Neuronal stem cell (in vitro differentiated cells): ENCODE measurements around the gene ZNHIT2.
A peak's percentile ranks its signal among the peaks of the same experiment; 100 is the strongest.

Experiments used
- DNase-seq: peaks from one replicate; pipeline ENCODE4 v3.0.0-alpha.2; 2013; ENCODE audit warnings: low spot score
- H2AFZ ChIP-seq: one replicate; pipeline ENCODE4 v1.6.1; 2013; ENCODE audit warnings: mild to moderate bottlenecking, low read length, inconsistent platforms
- H2AK5ac ChIP-seq: 2 replicates; pipeline ENCODE4 v1.6.1; 2013; ENCODE audit warnings: low read depth, mild to moderate bottlenecking, inconsistent platforms, low read length, moderate library complexity, mixed read lengths
- H2BK120ac ChIP-seq: 2 replicates; pipeline ENCODE4 v1.6.1; 2013; ENCODE audit warnings: low read depth, mild to moderate bottlenecking, inconsistent platforms, low read length, moderate library complexity, mixed read lengths
- H2BK12ac ChIP-seq: one replicate; pipeline ENCODE4 v1.6.1; 2013; ENCODE audit warnings: low read length, inconsistent platforms
- H2BK15ac ChIP-seq: 2 replicates; pipeline ENCODE4 v1.6.1; 2013; ENCODE audit warnings: mild to moderate bottlenecking, low read length, inconsistent platforms, mixed read lengths
- H2BK5ac ChIP-seq: one replicate; pipeline ENCODE4 v1.6.1; 2013; ENCODE audit warnings: inconsistent platforms, mild to moderate bottlenecking, low read length, moderate library complexity
- H3K14ac ChIP-seq: one replicate; pipeline ENCODE4 v1.6.1; 2013; ENCODE audit warnings: low read length, inconsistent platforms
- H3K18ac ChIP-seq: 2 replicates; pipeline ENCODE4 v1.6.1; 2013; ENCODE audit warnings: low read length, inconsistent platforms
- H3K23ac ChIP-seq: 2 replicates; pipeline ENCODE4 v1.6.1; 2013; ENCODE audit warnings: low read depth, mild to moderate bottlenecking, mixed read lengths, low read length, inconsistent platforms; ENCODE audit not compliant: poor library complexity
- H3K27ac ChIP-seq: replicated peaks from 3 replicates; pipeline ENCODE4 v1.5.1; 2013; ENCODE audit warnings: low read length, inconsistent platforms
- H3K27me3 ChIP-seq, 3 experiments: 2 replicates each; pipeline ENCODE4 v1.6.1; 2013; ENCODE audit warnings: low read length in 3 of 3, mild to moderate bottlenecking in 2 of 3, inconsistent platforms in 1 of 3, low read depth in 1 of 3, mixed read lengths in 1 of 3, moderate library complexity in 1 of 3; ENCODE audit not compliant: control insufficient read depth in 3 of 3, insufficient read depth in 3 of 3
- H3K36me3 ChIP-seq, 2 donors: replicated peaks in 1 of 2; 2 replicates each; pipeline ENCODE4 v1.6.1; 2013; ENCODE audit warnings: low read length in 2 of 2; ENCODE audit not compliant: control insufficient read depth in 2 of 2, insufficient read depth in 2 of 2
- H3K4ac ChIP-seq: 2 replicates; pipeline ENCODE4 v1.6.1; 2013; ENCODE audit warnings: inconsistent platforms, mild to moderate bottlenecking, low read length, moderate library complexity
- H3K4me1 ChIP-seq, 2 donors: 1 replicate in 1 of 2; 2 replicates in 1 of 2; pipeline ENCODE4 v1.6.1; 2013; ENCODE audit warnings: low read length in 2 of 2, low read depth in 1 of 2; ENCODE audit not compliant: control insufficient read depth in 2 of 2, insufficient read depth in 1 of 2
- H3K4me2 ChIP-seq: one replicate; pipeline ENCODE4 v1.6.1; 2013; ENCODE audit warnings: mild to moderate bottlenecking, low read length, inconsistent platforms; ENCODE audit not compliant: insufficient read depth, poor library complexity, severe bottlenecking
- H3K4me3 ChIP-seq, 2 donors: 2 replicates each; pipeline ENCODE4 v1.5.1; 2013; ENCODE audit warnings: low read length in 2 of 2, mild to moderate bottlenecking in 2 of 2, inconsistent platforms in 1 of 2, moderate library complexity in 1 of 2
- H3K79me1 ChIP-seq: one replicate; pipeline ENCODE4 v1.6.1; 2013; ENCODE audit warnings: low read depth, mild to moderate bottlenecking, inconsistent platforms, low read length, moderate library complexity
- H3K9ac ChIP-seq: one replicate; pipeline ENCODE4 v1.6.1; 2013; ENCODE audit warnings: mild to moderate bottlenecking, low read depth, low read length, inconsistent platforms; ENCODE audit not compliant: poor library complexity
- H3K9me3 ChIP-seq, 2 donors: replicated peaks in 1 of 2; 2 replicates each; pipeline versions ENCODE3 to v1.6.1; 2013; ENCODE audit warnings: low read length in 2 of 2, mild to moderate bottlenecking in 2 of 2, inconsistent platforms in 1 of 2, low read depth in 1 of 2, mixed read lengths in 1 of 2, moderate library complexity in 1 of 2; ENCODE audit not compliant: control insufficient read depth in 2 of 2, insufficient read depth in 1 of 2
- H4K8ac ChIP-seq: one replicate; pipeline ENCODE4 v1.6.1; 2013; ENCODE audit warnings: low read depth, mild to moderate bottlenecking, inconsistent platforms, low read length, moderate library complexity
- H4K91ac ChIP-seq: one replicate; pipeline ENCODE4 v1.6.1; 2013; ENCODE audit warnings: low read length, low read depth, mild to moderate bottlenecking, inconsistent platforms; ENCODE audit not compliant: poor library complexity
- WGBS, 2 donors: extraction: QIAGEN DNeasy Blood & Tissue Kit; methylation state at CpG; one replicate each; pipeline ENCODE4 v1.1.7; 2013; ENCODE audit warnings: missing lambda C conversion rate in 2 of 2, mixed read lengths in 1 of 2; ENCODE audit not compliant: insufficient read length in 2 of 2, insufficient replicate concordance in 1 of 2; ENCODE audit errors: extremely low coverage in 2 of 2; 5-methylcytosine and 5-hydroxymethylcytosine counted together

Gene ZNHIT2

GRCh38 chr11:65121865-65122696, 4.6 kb upstream of the ZNHIT2 start, which contains the start of the genes FAU and MRPL49:
Gene FAU (minus strand): TSS chr11:65122134. CDS start chr11:65121813, 321 bp downstream.
Gene MRPL49 (plus strand): TSS chr11:65122321. CDS start chr11:65122347, 26 bp downstream.
- Histone ChIP-seq H3K4me1 (peaks cover 3 to 11% of the 10 kb centered on the region in 2 donors), H3K27ac (peak within 1 kb of the TSS; percentile 89), H3K27me3 (no peaks in the 10 kb centered on the region), H3K4me2 (peak within 1 kb of the TSS; percentile 70), H3K36me3 (peaks cover 32 to 70% of the 10 kb centered on the region in 2 donors), H4K8ac (no peak within 1 kb of the TSS), H2BK12ac (no peak within 1 kb of the TSS), H3K9me3 (no peaks in the 10 kb centered on the region), H3K79me1 (peaks cover 6% of the 10 kb centered on the region), H3K23ac (peak within 1 kb of the TSS; percentile 62), H2AFZ (peak within 1 kb of the TSS; percentile 84), H2BK15ac (peak within 1 kb of the TSS; percentile 11), H2BK120ac (no peak within 1 kb of the TSS), H2AK5ac (peak within 1 kb of the TSS; percentile 13), H2BK5ac (no peak within 1 kb of the TSS), H4K91ac (no peak within 1 kb of the TSS), H3K4ac (no peak within 1 kb of the TSS), H3K9ac (peak within 1 kb of the TSS; percentile 97), H3K4me3 (peak within 1 kb of the TSS; percentile 73 to 88), H3K18ac (peak within 1 kb of the TSS; percentile 92), H3K14ac (no peak within 1 kb of the TSS)
- no CpG with 5 or more reads among the region's 64 CpGs for WGBS, 2 donors
- peak; percentile 94 for DNase-seq

DNA sequence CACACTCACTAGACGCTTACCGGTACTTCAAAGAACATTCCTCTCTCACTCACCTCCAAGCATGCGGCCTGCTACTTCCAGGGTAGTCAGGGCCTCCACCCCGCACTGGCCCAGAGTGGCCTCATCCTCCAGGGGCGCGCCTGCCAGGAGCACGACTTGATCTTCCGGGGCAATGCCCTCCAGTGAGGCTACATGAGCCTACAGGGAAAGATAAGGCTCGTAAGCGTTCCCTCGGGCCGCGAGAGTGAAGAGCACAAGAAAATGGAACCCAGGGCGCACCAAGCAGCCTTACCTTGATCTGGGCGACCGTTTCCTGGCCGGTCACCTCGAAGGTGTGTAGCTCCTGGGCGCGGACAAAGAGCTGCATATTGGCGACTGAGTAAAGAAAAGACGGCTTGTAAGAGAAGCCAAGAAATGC, 4.0 kb upstream of the ZNHIT2 start:
- Histone ChIP-seq H3K9ac (peak overlapping the region; percentile 96), H4K91ac (no peak overlapping the region), H4K8ac (no peak overlapping the region), H3K79me1 (peaks cover 7% of the 10 kb centered on the region), H2BK15ac (no peak overlapping the region), H3K14ac (no peak overlapping the region), H2BK120ac (no peak overlapping the region), H3K4ac (no peak overlapping the region), H2AK5ac (peak overlapping the region; percentile 13), H3K36me3 (peaks cover 26 to 64% of the 10 kb centered on the region in 2 donors), H3K27ac (no peak overlapping the region), H2BK5ac (no peak overlapping the region), H3K4me1 (peaks cover 6 to 13% of the 10 kb centered on the region in 2 donors), H3K4me2 (peak overlapping the region; percentile 70), H3K9me3 (no peaks in the 10 kb centered on the region), H3K4me3 (peak overlapping the region; percentile 73 to 84), H2BK12ac (no peak overlapping the region), H3K18ac (no peak overlapping the region), H2AFZ (peak overlapping the region; percentile 80), H3K23ac (no peak overlapping the region), H3K27me3 (no peaks in the 10 kb centered on the region)
- DNase-seq: no peak
- no CpG with 5 or more reads among the region's 22 CpGs for WGBS, 2 donors

GRCh38 chr11:65120831-65121230, 3.3 kb upstream of the ZNHIT2 start:
- DNase-seq: no peak
- H2BK120ac ChIP-seq: no peak overlapping the region
- peaks cover 6 to 14% of the 10 kb centered on the region in 2 donors for H3K4me1 ChIP-seq
- no CpG with 5 or more reads among the region's 3 CpGs for WGBS, 2 donors
- no peak overlapping the region for H2AK5ac ChIP-seq
- no peak overlapping the region for H2BK12ac ChIP-seq
- no peak overlapping the region for H4K8ac ChIP-seq
- peaks cover 23 to 64% of the 10 kb centered on the region in 2 donors for H3K36me3 ChIP-seq
- H2AFZ ChIP-seq: no peak overlapping the region
- no peak overlapping the region for H3K14ac ChIP-seq
- H2BK5ac ChIP-seq: no peak overlapping the region
- H3K18ac ChIP-seq: no peak overlapping the region
- H3K4me3 ChIP-seq: peak overlapping the region in 1 of 2 donors; percentile 73
- no peak overlapping the region for H3K4me2 ChIP-seq
- H2BK15ac ChIP-seq: no peak overlapping the region
- H3K79me1 ChIP-seq: peaks cover 12% of the 10 kb centered on the region
- H3K9ac ChIP-seq: no peak overlapping the region
- H3K27me3 ChIP-seq: no peaks in the 10 kb centered on the region
- no peaks in the 10 kb centered on the region for H3K9me3 ChIP-seq
- H3K23ac ChIP-seq: no peak overlapping the region
- no peak overlapping the region for H3K4ac ChIP-seq
- H4K91ac ChIP-seq: no peak overlapping the region
- H3K27ac ChIP-seq: no peak overlapping the region

DNA sequence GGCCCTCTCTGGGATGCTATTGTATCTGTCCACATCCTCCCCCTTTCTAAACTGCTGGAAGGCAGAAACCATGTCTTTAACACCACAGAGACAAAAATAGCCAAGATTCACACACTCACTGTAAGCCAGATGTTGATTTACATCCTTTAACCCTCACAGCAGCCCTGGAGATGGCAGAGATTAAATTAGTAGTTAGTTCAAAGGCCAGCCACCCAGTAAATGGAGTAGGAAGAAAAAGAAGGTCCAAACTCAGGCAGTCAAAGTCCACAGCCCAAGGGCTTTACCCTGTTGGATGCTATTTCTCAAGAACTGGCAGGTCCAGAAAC, 2.1 kb upstream of the ZNHIT2 start:
- Histone ChIP-seq H2AFZ (no peak overlapping the region), H3K36me3 (peaks cover 19 to 64% of the 10 kb centered on the region in 2 donors), H3K79me1 (peaks cover 14% of the 10 kb centered on the region), H3K27me3 (no peaks in the 10 kb centered on the region), H3K9ac (no peak overlapping the region), H3K4me3 (no peak overlapping the region), H2AK5ac (no peak overlapping the region), H3K4me1 (peaks cover 6 to 14% of the 10 kb centered on the region in 2 donors), H4K91ac (no peak overlapping the region), H2BK5ac (no peak overlapping the region), H3K14ac (no peak overlapping the region), H3K23ac (no peak overlapping the region), H3K4ac (no peak overlapping the region), H3K27ac (no peak overlapping the region), H3K4me2 (no peak overlapping the region), H3K18ac (no peak overlapping the region), H3K9me3 (no peaks in the 10 kb centered on the region), H4K8ac (no peak overlapping the region), H2BK15ac (no peak overlapping the region), H2BK120ac (no peak overlapping the region), H2BK12ac (no peak overlapping the region)
- DNase-seq: no peak
